ENCODE data around the gene CHRNA10. TPM values are rescaled to one million over a fixed set of nuclear protein-coding genes. Genes with fewer than 3 reads are reported as not detected.

CHRNA10 gene
- total RNA-seq, 1 donor from 2014 or later = 2.8 TPM

- H3K27ac Mint-ChIP-seq = no peak overlapping the region
- no peaks in the 10 kb centered on the region for H3K4me1 Mint-ChIP-seq (ENCODE audit: low read depth)
- no peaks in the 10 kb centered on the region for H3K27me3 Mint-ChIP-seq
- DNase-seq (ENCODE audit: low spot score, unreplicated experiment) = no peak
- no peak overlapping the region for H3K4me3 Mint-ChIP-seq (ENCODE audit: low read depth)
- no peaks in the 10 kb centered on the region for H3K9me3 Mint-ChIP-seq (ENCODE audit: low read depth)
- TF ChIP-seq CTCF (IDR thresholded peaks at IDR 0.05; ENCODE audit: unreplicated experiment) = no peak
- peaks cover 30% of the 10 kb centered on the region for H3K36me3 Mint-ChIP-seq (ENCODE audit: insufficient read depth)
Measured at GRCh38 chr11:3685923-3686322, 14.7 kb upstream of the CHRNA10 start.

- Mint-ChIP-seq H3K9me3 (ENCODE audit: low read depth) (no peaks in the 10 kb centered on the region), H3K27ac (no peak overlapping the region), H3K4me3 (ENCODE audit: low read depth) (no peak overlapping the region), H3K36me3 (ENCODE audit: insufficient read depth) (peaks cover 30% of the 10 kb centered on the region), H3K27me3 (no peaks in the 10 kb centered on the region), H3K4me1 (ENCODE audit: low read depth) (no peaks in the 10 kb centered on the region)
- TF ChIP-seq CTCF (IDR thresholded peaks at IDR 0.05; ENCODE audit: unreplicated experiment) = no peak
- no peak for DNase-seq (ENCODE audit: low spot score, unreplicated experiment)
Measured at GRCh38 chr11:3684819-3685172, 13.6 kb upstream of the CHRNA10 start.

- H3K4me1 Mint-ChIP-seq (ENCODE audit: low read depth) = no peaks in the 10 kb centered on the region
- DNase-seq (ENCODE audit: low spot score, unreplicated experiment) = no peak
- TF ChIP-seq CTCF (IDR thresholded peaks at IDR 0.05; ENCODE audit: unreplicated experiment) = no peak
- no peak overlapping the region for H3K4me3 Mint-ChIP-seq (ENCODE audit: low read depth)
- H3K27me3 Mint-ChIP-seq = no peaks in the 10 kb centered on the region
- no peaks in the 10 kb centered on the region for H3K9me3 Mint-ChIP-seq (ENCODE audit: low read depth)
- peaks cover 33% of the 10 kb centered on the region for H3K36me3 Mint-ChIP-seq (ENCODE audit: insufficient read depth)
- no peak overlapping the region for H3K27ac Mint-ChIP-seq
Measured at GRCh38 chr11:3684129-3684818, 13.1 kb upstream of the CHRNA10 start.

DNA sequence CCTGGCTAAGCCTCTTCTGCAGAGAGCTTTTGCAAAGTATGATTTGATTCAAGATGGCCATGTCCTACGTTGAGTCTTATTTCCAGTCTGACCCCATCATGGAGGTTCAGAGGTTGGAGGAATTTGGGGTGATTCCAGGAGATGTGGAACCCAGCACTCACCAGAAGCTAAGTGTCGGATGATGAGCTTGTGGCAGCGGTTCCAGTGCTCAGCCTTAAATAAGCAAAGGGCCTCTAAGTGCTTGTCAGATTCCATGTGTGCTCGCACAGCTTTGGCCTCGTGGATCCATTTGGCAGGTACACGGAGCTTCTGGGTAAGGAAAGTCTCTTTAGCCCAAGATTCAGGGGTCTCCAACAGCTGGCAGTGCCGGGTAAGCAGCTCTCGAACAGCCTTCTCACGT, 11.9 kb upstream of the CHRNA10 start:
- no peak for TF ChIP-seq CTCF (IDR thresholded peaks at IDR 0.05; ENCODE audit: unreplicated experiment)
- Mint-ChIP-seq H3K27ac (no peak overlapping the region), H3K36me3 (ENCODE audit: insufficient read depth) (peaks cover 38% of the 10 kb centered on the region), H3K4me3 (ENCODE audit: low read depth) (no peak overlapping the region), H3K27me3 (no peaks in the 10 kb centered on the region), H3K9me3 (ENCODE audit: low read depth) (no peaks in the 10 kb centered on the region), H3K4me1 (ENCODE audit: low read depth) (no peaks in the 10 kb centered on the region)
- no peak for DNase-seq (ENCODE audit: low spot score, unreplicated experiment)

- Mint-ChIP-seq H3K36me3 (ENCODE audit: insufficient read depth) (peaks cover 32% of the 10 kb centered on the region), H3K27me3 (no peaks in the 10 kb centered on the region), H3K9me3 (ENCODE audit: low read depth) (no peaks in the 10 kb centered on the region), H3K27ac (no peak overlapping the region), H3K4me1 (ENCODE audit: low read depth) (no peaks in the 10 kb centered on the region), H3K4me3 (ENCODE audit: low read depth) (no peak overlapping the region)
- no peak for DNase-seq (ENCODE audit: low spot score, unreplicated experiment)
- no peak for TF ChIP-seq CTCF (IDR thresholded peaks at IDR 0.05; ENCODE audit: unreplicated experiment)
Measured at GRCh38 chr11:3679077-3679476, 7.9 kb upstream of the CHRNA10 start.
